Mesenchymal stem cell (in vitro differentiated cells and primary cell): ENCODE measurements around the gene TNS1.

Source experiments
- DNase-seq: peaks from one replicate; pipeline ENCODE4 v3.0.0-alpha.2; 2013
- H2AFZ ChIP-seq: one replicate; pipeline ENCODE4 v1.6.1; 2013; ENCODE audit warnings: low read depth, mild to moderate bottlenecking, control low read depth, inconsistent platforms, low read length, moderate library complexity
- H2AK5ac ChIP-seq: 2 replicates; pipeline ENCODE4 v1.6.1; 2013; ENCODE audit warnings: low read length, moderate library complexity, mild to moderate bottlenecking, inconsistent platforms; ENCODE audit not compliant: severe bottlenecking
- H2BK120ac ChIP-seq: one replicate; pipeline ENCODE4 v1.6.1; 2013; ENCODE audit warnings: low read depth, mild to moderate bottlenecking, inconsistent platforms, low read length, moderate library complexity
- H2BK12ac ChIP-seq, 2 experiments: one replicate each; pipeline ENCODE4 v1.6.1; 2013; ENCODE audit warnings: inconsistent platforms in 2 of 2, low read length in 2 of 2, mild to moderate bottlenecking in 2 of 2, moderate library complexity in 2 of 2, control low read depth in 1 of 2
- H2BK15ac ChIP-seq: one replicate; pipeline ENCODE4 v1.6.1; 2013; ENCODE audit warnings: mild to moderate bottlenecking, low read depth, inconsistent platforms; ENCODE audit not compliant: poor library complexity, severe bottlenecking
- H2BK5ac ChIP-seq: 2 replicates; pipeline ENCODE4 v1.6.1; 2013; ENCODE audit warnings: low read depth, mild to moderate bottlenecking, low read length, control low read depth, inconsistent platforms; ENCODE audit not compliant: poor library complexity, severe bottlenecking
- H3K14ac ChIP-seq, 2 experiments: one replicate each; pipeline ENCODE4 v1.6.1; 2013; ENCODE audit warnings: inconsistent platforms in 2 of 2, low read length in 2 of 2, control low read depth in 1 of 2, mild to moderate bottlenecking in 1 of 2, moderate library complexity in 1 of 2
- H3K18ac ChIP-seq, 2 experiments: one replicate each; pipeline ENCODE4 v1.6.1; 2013; ENCODE audit warnings: inconsistent platforms in 2 of 2, low read length in 2 of 2, control low read depth in 1 of 2, low read depth in 1 of 2, mild to moderate bottlenecking in 1 of 2
- H3K23ac ChIP-seq, 2 experiments: one replicate each; pipeline ENCODE4 v1.6.1; 2013; ENCODE audit warnings: inconsistent platforms in 2 of 2, low read length in 2 of 2, mild to moderate bottlenecking in 2 of 2, moderate library complexity in 2 of 2, control low read depth in 1 of 2
- H3K27ac ChIP-seq: 2 replicates; pipeline ENCODE4 v1.5.1; 2013; ENCODE audit warnings: mild to moderate bottlenecking, moderate library complexity, low read length, control low read depth, inconsistent platforms; ENCODE audit not compliant: poor library complexity, severe bottlenecking
- H3K27me3 ChIP-seq, 2 experiments: 2 replicates each; pipeline versions ENCODE4 v1.6.1 to v1.7.0; 2013; ENCODE audit warnings: low read length in 2 of 2, mild to moderate bottlenecking in 2 of 2, moderate library complexity in 2 of 2, control low read depth in 1 of 2, inconsistent platforms in 1 of 2; ENCODE audit not compliant: control insufficient read depth in 1 of 2, insufficient read depth in 1 of 2
- H3K36me3 ChIP-seq, 2 experiments: 2 replicates each; pipeline versions ENCODE4 v1.6.1 to v1.7.0; 2013; ENCODE audit warnings: low read length in 2 of 2, control low read depth in 1 of 2, inconsistent platforms in 1 of 2, low read depth in 1 of 2, mild to moderate bottlenecking in 1 of 2; ENCODE audit not compliant: insufficient read depth in 2 of 2, control insufficient read depth in 1 of 2
- H3K4ac ChIP-seq, 2 experiments: one replicate each; pipeline ENCODE4 v1.6.1; 2013; ENCODE audit warnings: inconsistent platforms in 2 of 2, low read length in 2 of 2, mild to moderate bottlenecking in 2 of 2, moderate library complexity in 2 of 2, control low read depth in 1 of 2, low read depth in 1 of 2
- H3K4me1 ChIP-seq: 2 replicates; pipeline ENCODE4 v1.6.1; 2013; ENCODE audit warnings: low read depth, low read length, control low read depth; ENCODE audit not compliant: control insufficient read depth, insufficient read depth
- H3K4me2 ChIP-seq: 2 replicates; pipeline ENCODE4 v1.6.1; 2013; ENCODE audit warnings: low read length, mild to moderate bottlenecking, inconsistent platforms; ENCODE audit not compliant: poor library complexity, severe bottlenecking
- H3K4me3 ChIP-seq, 2 experiments: 2 replicates each; pipeline versions ENCODE4 v1.5.1 to v1.7.0; 2013; ENCODE audit warnings: low read length in 2 of 2, mild to moderate bottlenecking in 2 of 2, control low read depth in 1 of 2, low read depth in 1 of 2; ENCODE audit not compliant: insufficient read depth in 1 of 2
- H3K79me1 ChIP-seq: replicated peaks from 2 replicates; pipeline ENCODE4 v1.6.1; 2013; ENCODE audit warnings: mild to moderate bottlenecking, control low read depth, low read length, inconsistent platforms; ENCODE audit not compliant: poor library complexity, severe bottlenecking
- H3K9ac ChIP-seq: 2 replicates; pipeline ENCODE4 v1.7.0; 2013; ENCODE audit warnings: mild to moderate bottlenecking, low read length, moderate library complexity
- H3K9me3 ChIP-seq: 2 replicates; pipeline ENCODE4 v1.7.0; 2013; ENCODE audit warnings: mild to moderate bottlenecking, low read length; ENCODE audit not compliant: control insufficient read depth
- H4K8ac ChIP-seq: one replicate; pipeline ENCODE4 v1.6.1; 2013; ENCODE audit warnings: inconsistent platforms, mild to moderate bottlenecking, low read length, moderate library complexity
- H4K91ac ChIP-seq: one replicate; pipeline ENCODE4 v1.6.1; 2013; ENCODE audit warnings: mild to moderate bottlenecking, low read length, inconsistent platforms
- WGBS: methylation state at CpG from one replicate; pipeline ENCODE4 v1.1.7; 2013; ENCODE audit warnings: mixed read lengths; 5-methylcytosine and 5-hydroxymethylcytosine counted together

TNS1 gene

GRCh38 chr2:217784996-217785543 is 217.7 kb downstream of the TNS1 start:
- H3K4me3 ChIP-seq, result no peak overlapping the region
- no peak overlapping the region for H4K8ac ChIP-seq
- no peak overlapping the region for H2AK5ac ChIP-seq
- no peak overlapping the region for H2BK15ac ChIP-seq
- no peak overlapping the region for H3K14ac ChIP-seq
- no peak overlapping the region for H3K27ac ChIP-seq
- no peak overlapping the region for H3K4me2 ChIP-seq
- no peak overlapping the region for H3K18ac ChIP-seq
- H3K36me3 ChIP-seq, result peaks cover 9 to 13% of the 10 kb centered on the region in 2 experiments
- H3K4me1 ChIP-seq, result peaks cover 4% of the 10 kb centered on the region
- H3K4ac ChIP-seq, result no peak overlapping the region
- H3K9me3 ChIP-seq, result no peaks in the 10 kb centered on the region
- H3K9ac ChIP-seq, result peak overlapping the region; percentile 47
- H2AFZ ChIP-seq, result peak overlapping the region; percentile 72
- H2BK120ac ChIP-seq, result no peak overlapping the region
- no peak for DNase-seq
- peaks cover 0 to 6% of the 10 kb centered on the region in 2 experiments for H3K27me3 ChIP-seq
- no peaks in the 10 kb centered on the region for H3K79me1 ChIP-seq
- 65% methylated on average over 14 of the region's 14 CpGs for WGBS
- H2BK5ac ChIP-seq, result no peak overlapping the region
- H3K23ac ChIP-seq, result no peak overlapping the region
- no peak overlapping the region for H4K91ac ChIP-seq
- H2BK12ac ChIP-seq, result no peak overlapping the region

DNA sequence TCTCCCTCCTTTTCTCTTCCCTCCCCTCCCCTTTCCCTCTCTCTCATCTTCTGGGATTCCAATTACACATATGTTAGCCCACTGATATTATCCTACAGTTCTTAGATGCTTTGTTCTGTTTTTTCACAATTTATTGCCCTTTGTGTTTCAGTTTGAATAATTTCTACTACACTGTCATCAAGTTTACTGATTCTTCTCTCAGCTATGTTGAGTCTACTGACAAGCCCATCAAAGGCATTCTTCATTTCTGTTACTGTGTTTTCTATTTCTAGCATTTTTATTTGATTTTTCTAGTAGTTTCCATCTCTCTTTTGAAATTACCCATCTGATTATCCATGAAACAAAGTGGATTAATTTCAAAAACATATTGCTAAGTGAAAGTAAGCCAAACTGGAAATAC is 219.6 kb downstream of the TNS1 start:
- Histone ChIP-seq H3K79me1 (no peaks in the 10 kb centered on the region), H3K18ac (no peak overlapping the region), H3K4me3 (no peak overlapping the region)

DNA sequence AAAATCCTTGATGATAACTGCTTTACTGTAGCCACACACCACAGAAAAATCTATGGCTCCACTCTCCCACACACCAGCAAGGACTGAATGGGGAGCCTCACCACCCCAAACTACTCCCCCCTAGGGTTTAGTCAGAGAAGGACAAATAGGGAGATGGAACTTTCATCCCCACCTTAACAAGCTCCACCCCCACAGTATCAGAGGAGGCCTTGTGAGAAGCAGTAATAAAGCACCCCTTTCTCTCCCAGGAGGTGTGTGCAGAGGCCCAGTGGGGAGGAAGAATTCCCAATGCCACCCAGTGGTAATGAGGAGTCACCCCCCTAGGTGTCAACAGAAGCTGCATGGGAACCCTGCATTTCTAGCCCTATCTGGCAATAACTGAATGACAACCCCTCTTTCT is 224.9 kb downstream of the TNS1 start:
- no peak overlapping the region for H3K18ac ChIP-seq
- H3K9ac ChIP-seq, result no peak overlapping the region
- no peak overlapping the region for H2AFZ ChIP-seq
- H2BK120ac ChIP-seq, result no peak overlapping the region
- H3K27ac ChIP-seq, result no peak overlapping the region
- no peak overlapping the region for H3K14ac ChIP-seq
- DNase-seq, result no peak
- H3K4me2 ChIP-seq, result no peak overlapping the region
- no peak overlapping the region for H2BK12ac ChIP-seq
- no peaks in the 10 kb centered on the region for H3K79me1 ChIP-seq
- H3K23ac ChIP-seq, result no peak overlapping the region
- no peaks in the 10 kb centered on the region for H3K27me3 ChIP-seq
- H2BK15ac ChIP-seq, result no peak overlapping the region
- no peak overlapping the region for H4K91ac ChIP-seq
- H3K4me3 ChIP-seq, result no peak overlapping the region
- H2AK5ac ChIP-seq, result no peak overlapping the region
- no peak overlapping the region for H3K4ac ChIP-seq
- H3K4me1 ChIP-seq, result no peaks in the 10 kb centered on the region
- no peak overlapping the region for H2BK5ac ChIP-seq
- peaks cover 0 to 8% of the 10 kb centered on the region in 2 experiments for H3K36me3 ChIP-seq
- no peak overlapping the region for H4K8ac ChIP-seq
- H3K9me3 ChIP-seq, result no peaks in the 10 kb centered on the region

More for the DNA sequence above, 219.6 kb downstream of the TNS1 start:
- Histone ChIP-seq H2BK120ac (no peak overlapping the region), H2AK5ac (no peak overlapping the region), H3K4me2 (no peak overlapping the region), H3K23ac (no peak overlapping the region), H2BK15ac (no peak overlapping the region), H4K8ac (no peak overlapping the region), H3K27me3 (peaks cover 0 to 6% of the 10 kb centered on the region in 2 experiments), H3K36me3 (peaks cover 6 to 12% of the 10 kb centered on the region in 2 experiments), H3K4me1 (no peaks in the 10 kb centered on the region), H3K9me3 (no peaks in the 10 kb centered on the region), H3K27ac (no peak overlapping the region), H3K14ac (no peak overlapping the region), H3K9ac (no peak overlapping the region), H4K91ac (no peak overlapping the region), H2BK5ac (no peak overlapping the region), H2BK12ac (no peak overlapping the region), H3K4ac (no peak overlapping the region), H2AFZ (no peak overlapping the region)
- DNase-seq, result no peak

- no peak overlapping the region for H3K4ac ChIP-seq
- no peaks in the 10 kb centered on the region for H3K9me3 ChIP-seq
- no peak overlapping the region for H3K18ac ChIP-seq
- H2AFZ ChIP-seq, result no peak overlapping the region
- no peaks in the 10 kb centered on the region for H3K4me1 ChIP-seq
- no peak overlapping the region for H3K23ac ChIP-seq
- no peak overlapping the region for H4K8ac ChIP-seq
- no peak overlapping the region for H2BK12ac ChIP-seq
- H2AK5ac ChIP-seq, result no peak overlapping the region
- H2BK5ac ChIP-seq, result no peak overlapping the region
- no peak overlapping the region for H3K9ac ChIP-seq
- H3K27me3 ChIP-seq, result no peaks in the 10 kb centered on the region
- DNase-seq, result no peak
- no peak overlapping the region for H3K27ac ChIP-seq
- no peak overlapping the region for H2BK120ac ChIP-seq
- H2BK15ac ChIP-seq, result no peak overlapping the region
- no peak overlapping the region for H3K4me2 ChIP-seq
- no peak overlapping the region for H4K91ac ChIP-seq
- H3K4me3 ChIP-seq, result no peak overlapping the region
- H3K14ac ChIP-seq, result no peak overlapping the region
- no peaks in the 10 kb centered on the region for H3K79me1 ChIP-seq
- peaks cover 0 to 6% of the 10 kb centered on the region in 2 experiments for H3K36me3 ChIP-seq
Observed at GRCh38 chr2:217776631-217777030, 226.2 kb downstream of the TNS1 start.
